Measurements from ENCODE around the gene CD2.

- TF ChIP-seq CTCF (IDR thresholded peaks at IDR 0.05) (no peak), POLR2A (IDR thresholded peaks at IDR 0.05) (no peak), POLR2AphosphoS5 (IDR thresholded peaks at IDR 0.05) (no peak)
Measured at GRCh38 chr1:116755681-116756080, 1.5 kb downstream of the CD2 start.
